HCT116 (cell line): ENCODE results near the gene MDFI. TPM values are rescaled to one million over a fixed set of nuclear protein-coding genes. Genes with fewer than 3 reads are reported as not detected.
A peak's percentile ranks its signal among the peaks of the same experiment; 100 is the strongest.

Experiments
- ATAC-seq: fragments of 200-7000 bp; cut with Tn5 transposase; 2 replicates; pipeline ENCODE4 v1.9.1; 2020; ENCODE audit warnings: mild to moderate bottlenecking, moderate library complexity
- BruUV-seq: library from RNA; stranded (reverse); fragments of 400-500 nt; replicated peaks from 2 replicates; lab custom pipeline; 2021; lab: Mats Ljungman, UMichigan
- CTCF ChIA-PET: fragments of 300-600 bp; sonication (Branson Sonifier 250); formaldehyde crosslinking; loops from one replicate; lab custom pipeline; 2021; ENCODE audit warnings: antibody characterized with exemption; lab: Charles Lee
- POLR2A ChIA-PET: fragments of 300-600, 350-600 bp; sonication (Branson Sonifier 250); formaldehyde crosslinking; loops from one replicate; lab custom pipeline; 2021; ENCODE audit warnings: antibody characterized with exemption; lab: Charles Lee
- RAD21 ChIA-PET, 2 experiments: fragments of 300-600 bp; sonication (Branson Sonifier 250); formaldehyde crosslinking; loops; one replicate each; lab custom pipeline; 2023; ENCODE audit warnings: low total read pairs in 2 of 2; ENCODE audit not compliant: uncharacterized antibody in 2 of 2, unreplicated experiment in 2 of 2, low non-redundant PET in 1 of 2; lab: Charles Lee
- DNase-seq: peaks from one replicate; pipeline ENCODE4 v3.0.0-alpha.2; 2010; ENCODE audit warnings: low read depth, low spot score
- H2AFZ ChIP-seq: fragments of 200-600 bp; shearing (Covaris generic), sonication (generic); 2 replicates; pipeline ENCODE4 v1.6.1; 2017; ENCODE audit warnings: low read depth, mixed run types, mixed read lengths, antibody characterized with exemption, low read length; ENCODE audit not compliant: poor library complexity, severe bottlenecking
- H3K27ac ChIP-seq: 2 replicates; pipeline ENCODE4 v1.5.1; 2012; ENCODE audit warnings: low read depth, low read length
- H3K27me3 ChIP-seq: fragments of 200-600 bp; sonication (generic); 2 replicates; pipeline ENCODE4 v1.6.1; 2016; ENCODE audit warnings: mixed run types, low read length, mixed read lengths; ENCODE audit not compliant: insufficient read depth
- H3K36me3 ChIP-seq, 2 experiments: fragments of 200-500 bp in 1 of 2; fragments of 200-600 bp in 1 of 2; sonication (Bioruptor generic) in 1 of 2; sonication (generic) in 1 of 2; 2 replicates each; pipeline versions ENCODE4 v1.5.1 to v1.6.1; 2014 to 2016; ENCODE audit warnings: low read length in 2 of 2, inconsistent platforms in 1 of 2, mixed read lengths in 1 of 2, mixed run types in 1 of 2; ENCODE audit not compliant: insufficient read depth in 2 of 2, control insufficient read depth in 1 of 2
- H3K4me1 ChIP-seq, 2 experiments: fragments of 200-600 bp in 1 of 2; sonication (generic) in 1 of 2; 2 replicates each; pipeline versions ENCODE4 v1.5.1 to v1.6.1; 2012 to 2017; ENCODE audit warnings: low read length in 2 of 2, inconsistent platforms in 1 of 2, mild to moderate bottlenecking in 1 of 2, mixed read lengths in 1 of 2, mixed run types in 1 of 2, moderate library complexity in 1 of 2; ENCODE audit not compliant: insufficient read depth in 2 of 2, control insufficient read depth in 1 of 2
- H3K4me2 ChIP-seq: fragments of 200-600 bp; sonication (generic); 2 replicates; pipeline ENCODE4 v1.6.1; 2017; ENCODE audit warnings: mixed run types, low read length, mixed read lengths
- H3K4me3 ChIP-seq, 2 experiments: fragments of 200-600 bp in 1 of 2; sonication (generic) in 1 of 2; replicated peaks in 1 of 2; 2 replicates each; pipeline ENCODE4 v1.5.1; 2011 to 2016; ENCODE audit warnings: low read length in 2 of 2, control low read depth in 1 of 2, low read depth in 1 of 2, mild to moderate bottlenecking in 1 of 2, mixed read lengths in 1 of 2, mixed run types in 1 of 2
- H3K79me2 ChIP-seq: fragments of 200-600 bp; sonication (generic); 2 replicates; pipeline ENCODE4 v1.6.1; 2017; ENCODE audit warnings: mild to moderate bottlenecking, mixed run types, low read length, moderate library complexity, mixed read lengths; ENCODE audit not compliant: insufficient read depth
- H3K9ac ChIP-seq: fragments of 200-600 bp; sonication (generic); 2 replicates; pipeline ENCODE4 v1.6.1; 2016; ENCODE audit warnings: low read length, mixed read lengths
- H3K9me2 ChIP-seq: fragments of 200-600 bp; sonication (generic), shearing (Covaris generic); 2 replicates; pipeline ENCODE4 v1.6.1; 2017; ENCODE audit warnings: mixed run types, mild to moderate bottlenecking, moderate library complexity; ENCODE audit not compliant: insufficient read depth
- H3K9me3 ChIP-seq, 2 experiments: fragments of 200-500 bp in 1 of 2; fragments of 200-600 bp in 1 of 2; sonication (Bioruptor generic) in 1 of 2; sonication (generic) in 1 of 2; 2 replicates each; pipeline ENCODE4 v1.6.1; 2014 to 2017; ENCODE audit warnings: low read length in 2 of 2, mixed read lengths in 2 of 2, inconsistent platforms in 1 of 2, low read depth in 1 of 2, mild to moderate bottlenecking in 1 of 2, mixed run types in 1 of 2, moderate library complexity in 1 of 2; ENCODE audit not compliant: control insufficient read depth in 1 of 2, insufficient read depth in 1 of 2
- H4K20me1 ChIP-seq: fragments of 200-600 bp; sonication (generic), shearing (Covaris generic); 2 replicates; pipeline ENCODE4 v1.6.1; 2017; ENCODE audit warnings: mixed run types, mild to moderate bottlenecking, moderate library complexity; ENCODE audit not compliant: insufficient read depth
- ATF3 ChIP-seq: IDR thresholded peaks from 2 replicates; pipeline ENCODE4 v1.6.1; 2012
- CBX3 ChIP-seq: IDR thresholded peaks from 2 replicates; pipeline ENCODE4 v1.6.1; 2012; ENCODE audit warnings: low read depth
- CEBPB ChIP-seq: IDR thresholded peaks from 2 replicates; pipeline ENCODE4 v1.6.1; 2012; ENCODE audit warnings: low read depth
- CTCF ChIP-seq, 3 experiments: fragments of 200-600 bp in 1 of 3; sonication (generic) in 1 of 3; IDR thresholded peaks in 2 of 3; conservative IDR thresholded peaks in 1 of 3; 2 replicates each; pipeline ENCODE4 v1.5.1; 2012 to 2017; ENCODE audit warnings: low read depth in 2 of 3, low read length in 2 of 3, antibody characterized with exemption in 1 of 3, borderline replicate concordance in 1 of 3, control low read depth in 1 of 3, mild to moderate bottlenecking in 1 of 3, mixed read lengths in 1 of 3, mixed run types in 1 of 3, moderate library complexity in 1 of 3; ENCODE audit not compliant: insufficient read depth in 1 of 3
- ELF1 ChIP-seq: IDR thresholded peaks from 2 replicates; pipeline ENCODE4 v1.6.1; 2012; ENCODE audit warnings: low read depth, borderline replicate concordance
- EZH2 ChIP-seq: fragments of 200-600 bp; sonication (generic); IDR thresholded peaks from 2 replicates; pipeline ENCODE4 v1.6.1; 2017; ENCODE audit warnings: antibody characterized with exemption, mixed run types
- EZH2phosphoT487 ChIP-seq: fragments of 200-600 bp; IDR thresholded peaks from 2 replicates; pipeline ENCODE4 v1.6.1; 2018; ENCODE audit warnings: antibody characterized with exemption, borderline replicate concordance
- JUND ChIP-seq: IDR thresholded peaks from 2 replicates; pipeline ENCODE4 v1.6.1; 2012
- MAX ChIP-seq: IDR thresholded peaks from 2 replicates; pipeline ENCODE4 v1.6.1; 2012
- POLR2AphosphoS5 ChIP-seq: IDR thresholded peaks from 2 replicates; pipeline ENCODE4 v1.6.1; 2011; ENCODE audit warnings: mild to moderate bottlenecking, low read depth, low read length, moderate library complexity
- SP1 ChIP-seq: IDR thresholded peaks from 2 replicates; pipeline ENCODE4 v1.6.1; 2012; ENCODE audit warnings: low read depth
- SRF ChIP-seq: IDR thresholded peaks from 2 replicates; pipeline ENCODE4 v1.6.1; 2012; ENCODE audit warnings: low read depth
- YY1 ChIP-seq: IDR thresholded peaks from 2 replicates; pipeline ENCODE4 v1.6.1; 2011; ENCODE audit warnings: low read length, low read depth, moderate library complexity, mild to moderate bottlenecking; ENCODE audit not compliant: insufficient replicate concordance; ENCODE audit errors: extremely low read depth
- intact Hi-C: fragments of 100-400 bp; cut with micrococcal nuclease; formaldehyde crosslinking; loops from 2 replicates; pipeline ENCODE4 v1.10.0; 2022
- total RNA-seq: library from RNA; stranded (reverse); gene quantifications from one replicate; pipeline ENCODE4 v1.2.1, GENCODE V29; 2021; ENCODE audit not compliant: unreplicated experiment

Gene MDFI
- total RNA-seq, 1 experiment from 2014 or later = 35.5 TPM

- ChIA-PET POLR2A (no interaction called here), CTCF (no interaction called here), RAD21 (no interaction called here)
- H3K9ac ChIP-seq = no peak overlapping the region
- no peaks in the 10 kb centered on the region for H4K20me1 ChIP-seq
- no peaks in the 10 kb centered on the region for H3K9me2 ChIP-seq
- ATAC-seq (peak; percentile 56), DNase-seq (no peak)
- no peaks in the 10 kb centered on the region for H3K27me3 ChIP-seq
- TF ChIP-seq YY1 = no peak
- TF ChIP-seq EZH2 = no peak
- TF ChIP-seq SP1 = no peak
- no peak for TF ChIP-seq ELF1
- TF ChIP-seq CBX3 = no peak
- no peak for TF ChIP-seq JUND
- TF ChIP-seq ATF3 = no peak
- no peak for TF ChIP-seq SRF
- no peak for TF ChIP-seq POLR2AphosphoS5
- no peak overlapping the region for H3K4me2 ChIP-seq
- no peaks in the 10 kb centered on the region for H3K36me3 ChIP-seq
- H2AFZ ChIP-seq = no peak overlapping the region
- H3K79me2 ChIP-seq = no peaks in the 10 kb centered on the region
- no peak overlapping the region for H3K27ac ChIP-seq
- no TSS peak for BruUV-seq
- no peaks in the 10 kb centered on the region for H3K9me3 ChIP-seq
- intact Hi-C loops = no loop called here
- H3K4me1 ChIP-seq = peaks cover 5 to 6% of the 10 kb centered on the region in 2 experiments; a peak in 2 of 4 replicates
- H3K4me3 ChIP-seq = no peak overlapping the region
These were observed 60.8 kb downstream of the MDFI start for GRCh38 chr6:41699063-41699462.

GRCh38 chr6:41700463-41701347 is 62.4 kb downstream of the MDFI start:
- Histone ChIP-seq H3K9me3 (no peaks in the 10 kb centered on the region), H3K4me1 (peaks cover 2 to 5% of the 10 kb centered on the region in 2 experiments; a peak in 3 of 4 replicates), H3K36me3 (no peaks in the 10 kb centered on the region), H3K27me3 (no peaks in the 10 kb centered on the region), H3K9me2 (no peaks in the 10 kb centered on the region), H4K20me1 (no peaks in the 10 kb centered on the region), H2AFZ (no peak overlapping the region), H3K27ac (no peak overlapping the region), H3K4me3 (no peak overlapping the region), H3K9ac (no peak overlapping the region), H3K4me2 (no peak overlapping the region), H3K79me2 (no peaks in the 10 kb centered on the region)
- ATAC-seq (no peak; the same call in 1 of the 2 replicates), DNase-seq (no peak)
- TF ChIP-seq YY1 (no peak), CTCF (IDR thresholded peaks at IDR 0.05 in 2 of 3, conservative IDR thresholded peaks at IDR 0.05 in 1 of 3; ENCODE audit: borderline replicate concordance in 1 of 3, insufficient read depth in 1 of 3, low read depth in 2 of 3, low read length in 2 of 3) (0 out of 6 replicates have a peak, but pooled peaks of 1 of the 3 experiments have one; percentile 8), SP1 (no peak), EZH2phosphoT487 (no peak), MAX (no peak), CEBPB (no peak)
- POLR2A ChIA-PET = no interaction called here
- intact Hi-C loops = no loop called here
- CTCF ChIA-PET = no interaction called here
- RAD21 ChIA-PET = no interaction called here
- BruUV-seq = no TSS peak
